ENCODE data around the gene RTL1.

RTL1 gene

GRCh38 chr14:100881211-100882025 is 22.1 kb downstream of the RTL1 start:
- no peak for DNase-seq

- DNase-seq, result no peak
These were observed 23.0 kb downstream of the RTL1 start for GRCh38 chr14:100880271-100881101.

- no peak for DNase-seq
These were observed 23.7 kb downstream of the RTL1 start for GRCh38 chr14:100879782-100880181.

- DNase-seq, result no peak
These were observed 24.3 kb downstream of the RTL1 start for GRCh38 chr14:100879194-100879593.

GRCh38 chr14:100878271-100879146 is 25.0 kb downstream of the RTL1 start:
- DNase-seq, result no peak

GRCh38 chr14:100875861-100876590 is 27.5 kb downstream of the RTL1 start:
- DNase-seq, result no peak

GRCh38 chr14:100875126-100875525 is 28.4 kb downstream of the RTL1 start:
- no peak for DNase-seq

- no peak for DNase-seq
These were observed 29.0 kb downstream of the RTL1 start for GRCh38 chr14:100874411-100875091.

GRCh38 chr14:100874051-100874410 is 29.5 kb downstream of the RTL1 start:
- no peak for DNase-seq

GRCh38 chr14:100873096-100873482 is 30.4 kb downstream of the RTL1 start:
- no peak for DNase-seq

GRCh38 chr14:100872259-100873095 is 31.0 kb downstream of the RTL1 start:
- no peak for DNase-seq

- no peak for DNase-seq
These were observed 32.0 kb downstream of the RTL1 start for GRCh38 chr14:100871234-100872186.

GRCh38 chr14:100868621-100869370 is 34.7 kb downstream of the RTL1 start:
- DNase-seq, result no peak

- DNase-seq, result no peak
These were observed 35.7 kb downstream of the RTL1 start for GRCh38 chr14:100867631-100868315.

- DNase-seq, result no peak
These were observed 36.6 kb downstream of the RTL1 start for GRCh38 chr14:100866666-100867630.

- DNase-seq, result no peak
These were observed 37.6 kb downstream of the RTL1 start for GRCh38 chr14:100865682-100866591.

Measured in CD4-positive, alpha-beta T cell treated with Interferon alpha-2 for 1 hour (primary cell).